D341Med (cell line): ENCODE data around the gene NRG4.
"Not testable (repeated sequence)": the region's sequence is repeated elsewhere in the genome, so short reads cannot be mapped to it uniquely, and the experiment has no call there.

Source experiments
- DNase-seq: peaks from one replicate; pipeline ENCODE4 v3.0.0; 2012; ENCODE audit warnings: low spot score

Gene NRG4

GRCh38 chr15:75994220-75994619 is 18.0 kb downstream of the NRG4 start:
- DNase-seq = no peak

GRCh38 chr15:75992897-75993296 is 19.3 kb downstream of the NRG4 start:
- DNase-seq = no peak

- no peak for DNase-seq
Measured at GRCh38 chr15:75989875-75990274, 22.3 kb downstream of the NRG4 start.

- no peak for DNase-seq
Measured at GRCh38 chr15:75989045-75989444, 23.2 kb downstream of the NRG4 start.

GRCh38 chr15:75985971-75986370 is 26.3 kb downstream of the NRG4 start:
- no peak for DNase-seq

GRCh38 chr15:75984706-75985105 is 27.5 kb downstream of the NRG4 start:
- not testable (repeated sequence) for DNase-seq

GRCh38 chr15:75982468-75982867 is 29.8 kb downstream of the NRG4 start:
- DNase-seq = no peak

- no peak for DNase-seq
Measured at GRCh38 chr15:75981149-75981815, 30.9 kb downstream of the NRG4 start.

GRCh38 chr15:75976766-75977165 is 35.5 kb downstream of the NRG4 start:
- DNase-seq = not testable (repeated sequence)

GRCh38 chr15:75966073-75966472 is 46.2 kb downstream of the NRG4 start:
- DNase-seq = no peak

- no peak for DNase-seq
Measured at GRCh38 chr15:75961331-75961730, 50.9 kb downstream of the NRG4 start.

GRCh38 chr15:75955720-75956119 is 56.5 kb downstream of the NRG4 start:
- DNase-seq = no peak

GRCh38 chr15:75952525-75952924 is 59.7 kb downstream of the NRG4 start:
- DNase-seq = no peak

GRCh38 chr15:75948761-75949296 is 63.4 kb downstream of the NRG4 start:
- DNase-seq = no peak

- no peak for DNase-seq
Measured at GRCh38 chr15:75947092-75947491, 65.1 kb downstream of the NRG4 start.

GRCh38 chr15:75945953-75946352 is 66.3 kb downstream of the NRG4 start:
- no peak for DNase-seq

- no peak for DNase-seq
Measured at GRCh38 chr15:75943713-75944215, 68.5 kb downstream of the NRG4 start.

- DNase-seq = no peak
Measured at GRCh38 chr15:75943246-75943645, 69.0 kb downstream of the NRG4 start.

- DNase-seq = no peak
Measured at GRCh38 chr15:75942464-75942863, 69.8 kb downstream of the NRG4 start.

GRCh38 chr15:75930866-75931265 is 81.4 kb downstream of the NRG4 start:
- DNase-seq = no peak

GRCh38 chr15:75929799-75930565 is 82.2 kb downstream of the NRG4 start:
- DNase-seq = no peak

- peak; percentile 48 for DNase-seq
Measured at GRCh38 chr15:75928680-75929608, 83.3 kb downstream of the NRG4 start.
